Naive thymus-derived CD4-positive, alpha-beta T cell (primary cell): ENCODE results near the gene LDLRAD1. TPM values are rescaled to one million over a fixed set of nuclear protein-coding genes. Genes with fewer than 3 reads are reported as not detected.
"Not testable (repeated sequence)": the region's sequence is repeated elsewhere in the genome, so short reads cannot be mapped to it uniquely, and the experiment has no call there.

ENCODE experiments used
- ATAC-seq: fragments of 150-1000 bp; cut with Tn5 transposase; 2 replicates; pipeline ENCODE4 v1.10.0; 2021; ENCODE audit warnings: mild to moderate bottlenecking, moderate library complexity
- CTCF ChIA-PET: fragments of 350-600 bp; sonication (Branson Sonifier 250); formaldehyde crosslinking; loops from one replicate; lab custom pipeline; 2021; ENCODE audit warnings: antibody characterized with exemption; lab: Charles Lee
- POLR2A ChIA-PET: fragments of 350-600 bp; sonication (Branson Sonifier 250); formaldehyde crosslinking; loops from one replicate; lab custom pipeline; 2021; ENCODE audit warnings: antibody characterized with exemption, inconsistent platforms; lab: Charles Lee
- DNase-seq, 9 donors: peaks; one replicate each; pipeline versions ENCODE4 v3.0.0 to v3.0.0-alpha.2; 2020 to 2022; ENCODE audit warnings: mixed read lengths in 1 of 9
- H3K27ac ChIP-seq: one replicate; pipeline ENCODE4 v1.7.0; 2013; ENCODE audit warnings: mild to moderate bottlenecking, low read depth, low read length, moderate library complexity
- H3K27me3 ChIP-seq, 2 donors: one replicate each; pipeline ENCODE4 v1.7.0; 2013; ENCODE audit warnings: low read length in 2 of 2, mild to moderate bottlenecking in 2 of 2, moderate library complexity in 2 of 2; ENCODE audit not compliant: control insufficient read depth in 2 of 2, insufficient read depth in 2 of 2
- H3K36me3 ChIP-seq, 3 experiments: 1 replicate in 2 of 3; 2 replicates in 1 of 3; pipeline ENCODE4 v1.7.0; 2013; ENCODE audit warnings: low read length in 3 of 3, mild to moderate bottlenecking in 3 of 3, moderate library complexity in 1 of 3; ENCODE audit not compliant: insufficient read depth in 3 of 3, control insufficient read depth in 2 of 3
- H3K4me1 ChIP-seq, 2 donors: one replicate each; pipeline ENCODE4 v1.7.0; 2013; ENCODE audit warnings: low read length in 2 of 2, mild to moderate bottlenecking in 2 of 2, moderate library complexity in 1 of 2; ENCODE audit not compliant: control insufficient read depth in 2 of 2, insufficient read depth in 2 of 2
- H3K4me3 ChIP-seq: 2 replicates; pipeline ENCODE4 v1.7.0; 2013; ENCODE audit warnings: mild to moderate bottlenecking, low read length
- H3K9me3 ChIP-seq, 3 experiments: 1 replicate in 2 of 3; 2 replicates in 1 of 3; pipeline ENCODE4 v1.7.0; 2013; ENCODE audit warnings: low read length in 3 of 3; ENCODE audit not compliant: control insufficient read depth in 2 of 3
- H3K27ac Mint-ChIP-seq, 9 donors: one replicate each; pipeline ENCODE4 v1.8.0; 2020 to 2022; ENCODE audit warnings: mixed read lengths in 9 of 9, mild to moderate bottlenecking in 8 of 9, moderate library complexity in 5 of 9, inconsistent platforms in 2 of 9
- H3K27me3 Mint-ChIP-seq, 5 donors: one replicate each; pipeline ENCODE4 v1.8.0; 2021 to 2022; ENCODE audit warnings: mixed read lengths in 5 of 5, mild to moderate bottlenecking in 1 of 5
- H3K36me3 Mint-ChIP-seq, 5 donors: one replicate each; pipeline ENCODE4 v1.8.0; 2020 to 2022; ENCODE audit warnings: mixed read lengths in 5 of 5, mild to moderate bottlenecking in 3 of 5, inconsistent platforms in 1 of 5
- H3K4me1 Mint-ChIP-seq, 7 donors: one replicate each; pipeline ENCODE4 v1.8.0; 2020 to 2022; ENCODE audit warnings: mixed read lengths in 7 of 7, mild to moderate bottlenecking in 3 of 7, inconsistent platforms in 1 of 7
- H3K4me3 Mint-ChIP-seq, 10 donors: one replicate each; pipeline ENCODE4 v1.8.0; 2020 to 2022; ENCODE audit warnings: mild to moderate bottlenecking in 10 of 10, mixed read lengths in 10 of 10, moderate library complexity in 6 of 10, inconsistent platforms in 2 of 10
- H3K9me3 Mint-ChIP-seq, 11 donors: one replicate each; pipeline ENCODE4 v1.8.0; 2020 to 2022; ENCODE audit warnings: mixed read lengths in 11 of 11, mild to moderate bottlenecking in 4 of 11, inconsistent platforms in 1 of 11, moderate library complexity in 1 of 11
- intact Hi-C, 2 donors: fragments of 100-400 bp; cut with micrococcal nuclease; formaldehyde crosslinking; loops; one replicate each; pipeline ENCODE4 v1.15.1; 2023
- polyA plus RNA-seq, 2 donors: library from polyadenylated mRNA; unstranded; fragments of 300-500 nt; fragmentation: Illumina TruSeq; gene quantifications; one replicate each; pipeline ENCODE4 v1.2.3, GENCODE V29; 2021
- total RNA-seq, 6 experiments: library from RNA in 5 of 6; stranded (reverse) in 5 of 6; gene quantifications; 1 replicate in 5 of 6; 2 replicates in 1 of 6; pipeline ENCODE4 v1.2.3 and lab custom pipeline; 2021 to 2026

Gene LDLRAD1
- total and polyA plus RNA-seq, 7 experiments from 2014 or later = not detected

DNA sequence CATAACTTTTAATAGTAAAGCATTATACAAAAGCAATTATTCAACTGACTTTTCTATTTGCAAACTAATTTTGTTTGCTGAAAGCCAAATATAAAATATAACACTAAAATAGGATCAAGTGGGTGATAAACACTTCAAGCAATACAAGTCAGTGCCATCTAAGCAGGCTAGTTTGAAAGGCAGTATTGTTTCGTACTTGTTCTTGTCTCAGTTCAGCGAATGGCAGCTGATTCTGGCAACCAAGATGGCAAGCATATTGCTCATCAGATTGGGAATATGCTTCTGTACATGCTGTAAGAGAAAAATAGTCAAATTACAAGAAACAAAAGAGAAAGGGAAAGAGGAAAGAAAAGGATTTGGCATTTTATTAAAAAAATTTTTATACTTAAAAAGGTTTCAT lies 27.5 kb upstream of the LDLRAD1 start:
- POLR2A ChIA-PET = no interaction called here
- H3K4me1 ChIP-seq = peaks cover 8 to 20% of the 10 kb centered on the region in 2 donors
- H3K27ac ChIP-seq = no peak overlapping the region
- Mint-ChIP-seq H3K4me3 (no peak overlapping the region), H3K27me3 (no peaks in the 10 kb centered on the region), H3K27ac (peak overlapping the region in 2 of 9 donors; percentile 15 to 38), H3K36me3 (peaks cover 3 to 34% (median 14%) of the 10 kb centered on the region in 5 donors), H3K4me1 (peaks cover 8 to 59% (median 53%) of the 10 kb centered on the region in 7 donors), H3K9me3 (no peaks in the 10 kb centered on the region)
- ATAC-seq (no peak), DNase-seq (no peak)
- no peaks in the 10 kb centered on the region for H3K27me3 ChIP-seq
- peaks cover 7 to 40% (median 23%) of the 10 kb centered on the region in 3 experiments for H3K36me3 ChIP-seq
- intact Hi-C loops = no loop called here
- H3K4me3 ChIP-seq = no peak overlapping the region
- H3K9me3 ChIP-seq = no peaks in the 10 kb centered on the region
- CTCF ChIA-PET = no interaction called here

DNA sequence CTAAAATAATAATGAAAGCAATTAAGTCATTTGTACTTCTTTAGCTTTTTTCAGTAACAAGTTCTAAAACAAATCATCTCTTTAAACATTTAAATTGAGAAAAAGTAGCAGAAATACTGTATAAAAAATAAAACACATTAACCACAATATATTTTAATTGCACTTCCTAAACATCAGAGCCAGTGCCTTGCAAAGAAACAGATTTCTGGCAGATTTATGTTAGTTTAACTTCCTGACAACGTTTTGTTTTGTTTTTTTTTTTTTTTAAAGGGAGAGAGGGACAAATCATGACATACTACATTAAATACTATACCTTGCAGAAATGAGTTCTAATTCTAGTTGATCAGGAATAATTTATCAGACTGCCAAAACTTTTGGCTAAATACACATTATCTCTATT lies 23.8 kb upstream of the LDLRAD1 start:
- H3K4me1 Mint-ChIP-seq = peaks cover 0 to 26% (median 23%) of the 10 kb centered on the region in 7 donors
- CTCF ChIA-PET = interaction anchor here (0.7 to 0.9 kb wide), 2 partner anchors 10 to 15 kb away, joined by 3 to 4 read pairs; no protein-coding TSS in a partner anchor
- ATAC-seq = no peak
- no peak overlapping the region for H3K4me3 Mint-ChIP-seq
- H3K27me3 Mint-ChIP-seq = no peaks in the 10 kb centered on the region
- Histone ChIP-seq H3K4me3 (no peak overlapping the region), H3K4me1 (no peaks in the 10 kb centered on the region), H3K27me3 (no peaks in the 10 kb centered on the region), H3K36me3 (peaks cover 13 to 76% (median 30%) of the 10 kb centered on the region in 3 experiments), H3K9me3 (no peaks in the 10 kb centered on the region), H3K27ac (no peak overlapping the region)
- H3K9me3 Mint-ChIP-seq = no peaks in the 10 kb centered on the region
- H3K27ac Mint-ChIP-seq = peak overlapping the region in 1 of 9 donors; percentile 25
- peaks cover 3 to 52% (median 28%) of the 10 kb centered on the region in 5 donors for H3K36me3 Mint-ChIP-seq
- intact Hi-C loops = no loop called here
- no peak for DNase-seq
- POLR2A ChIA-PET = interaction anchor here (0.8 to 1.2 kb wide), 3 partner anchors 10 to 11 kb away, joined by 3 to 4 read pairs (median 3); partner anchors contain the start of genes TCEANC2 and TMEM59

DNA sequence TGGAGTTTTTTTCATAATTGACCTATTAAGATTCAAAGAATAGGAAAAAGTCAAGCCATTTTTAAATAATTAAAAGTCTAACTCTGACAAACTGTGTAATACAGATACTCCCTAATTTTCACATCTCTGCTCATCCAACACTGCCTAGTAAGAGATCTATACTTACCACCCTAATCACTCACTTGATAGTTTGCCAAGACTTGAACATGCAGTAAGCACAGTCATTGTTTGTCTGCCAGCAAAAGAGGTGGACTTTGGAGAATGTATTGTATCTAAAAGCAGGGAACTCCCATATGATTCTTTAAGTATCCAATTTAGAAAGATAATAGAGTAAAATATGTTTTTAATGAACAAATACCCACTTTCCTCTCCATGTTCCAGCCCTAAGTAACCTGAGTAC lies 19.5 kb upstream of the LDLRAD1 start:
- ChIA-PET POLR2A (no interaction called here), CTCF (no interaction called here)
- intact Hi-C loops = no loop called here

DNA sequence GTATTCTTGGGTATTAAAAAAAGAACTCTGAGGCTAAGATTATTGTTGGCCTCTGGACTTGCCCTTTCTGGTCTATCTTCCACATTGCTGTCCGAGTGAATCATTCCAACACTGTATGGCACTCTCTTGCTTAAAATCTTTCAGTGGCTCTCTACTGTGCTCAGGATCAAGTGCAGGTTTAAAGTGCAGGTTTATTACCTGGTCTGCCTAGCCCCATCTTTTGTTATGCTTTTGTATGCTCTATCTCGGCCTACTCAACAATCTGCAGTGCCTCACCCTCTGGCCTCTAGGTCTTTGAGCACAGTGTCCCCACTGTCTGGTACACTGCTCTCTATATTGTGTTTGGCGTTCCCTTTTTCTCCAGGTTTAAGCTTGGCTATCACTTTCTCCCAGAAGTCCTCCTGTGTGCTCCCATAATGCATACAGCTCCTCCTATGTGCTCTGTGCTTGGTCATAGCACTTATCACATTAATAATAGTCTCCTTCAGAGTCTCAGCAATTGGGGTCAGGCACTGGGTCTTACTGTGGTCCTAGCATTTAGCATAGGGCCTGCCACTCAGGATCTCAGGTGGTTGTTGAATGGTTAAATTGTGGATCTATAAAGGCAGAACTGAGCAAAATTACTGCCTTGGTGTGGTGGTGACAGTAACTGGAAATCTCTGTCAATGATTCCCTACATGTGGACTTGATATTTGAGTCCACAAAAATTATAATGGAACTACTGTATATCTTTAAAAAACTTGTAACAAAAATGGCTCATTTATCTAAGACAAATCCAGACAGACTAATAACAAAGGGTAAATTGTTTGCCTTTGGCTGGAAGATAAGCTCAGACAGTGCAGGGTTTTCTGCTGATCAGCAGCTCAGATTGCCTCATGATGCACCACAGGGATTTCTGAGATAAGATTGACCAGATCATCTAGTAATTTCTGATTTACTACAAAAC lies 10.6 kb upstream of the LDLRAD1 start:
- peaks cover 0 to 40% (median 9%) of the 10 kb centered on the region in 5 donors for H3K36me3 Mint-ChIP-seq
- H3K4me1 Mint-ChIP-seq = no peaks in the 10 kb centered on the region
- DNase-seq (no peak), ATAC-seq (no peak)
- intact Hi-C loops = no loop called here
- POLR2A ChIA-PET = no interaction called here
- Histone ChIP-seq H3K27me3 (no peaks in the 10 kb centered on the region), H3K4me1 (no peaks in the 10 kb centered on the region), H3K4me3 (no peak overlapping the region), H3K27ac (no peak overlapping the region), H3K9me3 (no peaks in the 10 kb centered on the region), H3K36me3 (peaks cover 0 to 31% (median 13%) of the 10 kb centered on the region in 3 experiments)
- CTCF ChIA-PET = no interaction called here
- H3K27me3 Mint-ChIP-seq = no peaks in the 10 kb centered on the region
- H3K4me3 Mint-ChIP-seq = no peak overlapping the region
- peak overlapping the region in 5 of 9 donors; percentile 1 to 63 (median 12) for H3K27ac Mint-ChIP-seq
- peaks cover 0 to 3% (median 0%) of the 10 kb centered on the region in 11 donors for H3K9me3 Mint-ChIP-seq

More for the DNA sequence above, 19.5 kb upstream of the LDLRAD1 start:
- no peak overlapping the region for H3K4me3 ChIP-seq
- Mint-ChIP-seq H3K9me3 (no peaks in the 10 kb centered on the region), H3K27me3 (no peaks in the 10 kb centered on the region), H3K4me3 (no peak overlapping the region), H3K36me3 (peaks cover 0 to 52% (median 24%) of the 10 kb centered on the region in 5 donors), H3K27ac (peak overlapping the region in 4 of 9 donors; percentile 1 to 71 (median 18)), H3K4me1 (peaks cover 0 to 3% (median 0%) of the 10 kb centered on the region in 7 donors)
- no peaks in the 10 kb centered on the region for H3K4me1 ChIP-seq
- peaks cover 18 to 95% (median 26%) of the 10 kb centered on the region in 3 experiments for H3K36me3 ChIP-seq
- no peak for ATAC-seq
- no peak for DNase-seq
- H3K27me3 ChIP-seq = no peaks in the 10 kb centered on the region
- no peaks in the 10 kb centered on the region for H3K9me3 ChIP-seq
- H3K27ac ChIP-seq = no peak overlapping the region

DNA sequence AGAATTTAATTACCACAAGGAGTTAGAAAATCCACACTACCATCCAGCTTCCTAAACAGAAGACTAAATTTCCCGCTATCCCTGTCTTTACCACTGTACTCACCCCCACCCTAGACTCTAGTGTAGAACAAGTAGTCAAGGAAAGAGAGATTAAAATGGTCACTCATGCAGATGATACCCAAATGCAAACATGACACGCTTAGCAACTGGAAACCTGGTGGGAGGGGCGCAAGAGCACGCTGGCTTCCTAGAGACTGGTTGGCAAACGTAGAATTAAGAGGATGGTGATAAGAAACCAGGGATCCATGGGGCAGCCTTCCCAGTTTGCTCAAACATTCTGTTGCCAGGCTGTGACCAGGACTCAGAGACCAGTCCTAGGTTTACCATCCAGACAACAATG lies 9.9 kb upstream of the LDLRAD1 start:
- no peak overlapping the region for H3K4me3 Mint-ChIP-seq
- H3K27me3 Mint-ChIP-seq = no peaks in the 10 kb centered on the region
- CTCF ChIA-PET = no interaction called here
- intact Hi-C loops = no loop called here
- POLR2A ChIA-PET = no interaction called here
- Histone ChIP-seq H3K4me1 (no peaks in the 10 kb centered on the region), H3K27ac (no peak overlapping the region), H3K36me3 (peaks cover 0 to 23% (median 13%) of the 10 kb centered on the region in 3 experiments), H3K27me3 (no peaks in the 10 kb centered on the region), H3K4me3 (no peak overlapping the region), H3K9me3 (no peaks in the 10 kb centered on the region)
- no peak for DNase-seq
- H3K9me3 Mint-ChIP-seq = peaks cover 0 to 3% (median 0%) of the 10 kb centered on the region in 11 donors
- no peaks in the 10 kb centered on the region for H3K4me1 Mint-ChIP-seq
- H3K36me3 Mint-ChIP-seq = peaks cover 0 to 34% (median 9%) of the 10 kb centered on the region in 5 donors
- H3K27ac Mint-ChIP-seq = peak overlapping the region in 1 of 9 donors; percentile 58
- no peak for ATAC-seq

DNA sequence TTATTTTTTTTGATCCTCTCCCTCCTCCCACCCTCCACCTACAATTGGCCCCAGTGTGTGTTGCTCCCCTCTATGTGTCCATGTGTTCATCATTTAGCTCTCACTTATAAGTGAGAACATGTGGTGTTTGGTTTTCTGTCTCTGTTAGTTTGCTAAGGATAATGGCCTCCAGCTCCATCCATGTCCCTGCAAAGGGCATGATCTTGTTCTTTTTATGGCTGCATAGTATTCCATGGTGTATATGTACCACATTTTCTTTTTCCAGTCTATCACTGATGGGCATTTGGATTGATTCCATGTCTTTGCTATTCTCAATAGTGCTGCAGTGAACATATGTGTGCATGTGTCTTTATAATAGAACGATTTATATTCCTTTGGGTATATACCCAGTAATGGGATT lies 6.8 kb upstream of the LDLRAD1 start:
- H3K27me3 Mint-ChIP-seq, H3K4me1 Mint-ChIP-seq, H3K4me3 ChIP-seq, ATAC-seq, H3K4me1 ChIP-seq, H3K9me3 Mint-ChIP-seq, POLR2A ChIA-PET, CTCF ChIA-PET, H3K4me3 Mint-ChIP-seq, H3K36me3 ChIP-seq, intact Hi-C loops, H3K9me3 ChIP-seq, H3K27me3 ChIP-seq, H3K27ac ChIP-seq, DNase-seq: not testable (repeated sequence)
- peaks cover 0 to 19% (median 4%) of the 10 kb centered on the region in 5 donors for H3K36me3 Mint-ChIP-seq
- H3K27ac Mint-ChIP-seq = peak overlapping the region in 1 of 9 donors; percentile 22
